Measurements from ENCODE around the gene EPHB2.

The EPHB2 gene

DNA sequence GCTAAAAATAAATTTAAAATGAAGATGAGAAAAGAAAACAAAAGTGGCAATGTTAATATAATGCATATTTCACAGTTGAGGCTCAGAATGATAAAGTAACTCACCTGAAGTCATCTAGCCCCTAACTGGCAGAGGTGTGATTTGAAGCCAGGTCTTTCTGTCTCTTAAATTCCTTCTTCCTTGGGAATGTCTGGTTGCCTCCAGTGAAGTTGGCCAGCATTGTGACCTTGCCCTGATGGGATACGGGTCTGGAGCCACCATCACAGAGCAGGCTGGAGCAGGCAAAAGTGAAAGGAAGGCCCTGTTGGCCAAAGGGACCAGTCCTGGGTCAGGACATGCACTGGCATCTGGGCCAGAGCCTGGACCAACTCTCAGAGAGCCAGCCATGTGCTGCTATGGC lies 111.7 kb downstream of the EPHB2 start:
- H3K9me3 ChIP-seq (ENCODE audit: control insufficient read depth, insufficient read depth, low read depth, low read length): no peaks in the 10 kb centered on the region
- no peaks in the 10 kb centered on the region for H3K36me3 ChIP-seq (ENCODE audit: control insufficient read depth, insufficient read depth, low read length)
- H3K27me3 ChIP-seq (ENCODE audit: control insufficient read depth, insufficient read depth, low read length): no peaks in the 10 kb centered on the region
- H3K9ac ChIP-seq (ENCODE audit: low read length): no peak overlapping the region
- H3K27ac ChIP-seq (ENCODE audit: low read depth, low read length): no peak overlapping the region
- H3K4me1 ChIP-seq (ENCODE audit: control insufficient read depth, insufficient read depth, low read length): peaks cover 27% of the 10 kb centered on the region
- H3K4me3 ChIP-seq (ENCODE audit: low read depth, low read length): no peak overlapping the region

DNA sequence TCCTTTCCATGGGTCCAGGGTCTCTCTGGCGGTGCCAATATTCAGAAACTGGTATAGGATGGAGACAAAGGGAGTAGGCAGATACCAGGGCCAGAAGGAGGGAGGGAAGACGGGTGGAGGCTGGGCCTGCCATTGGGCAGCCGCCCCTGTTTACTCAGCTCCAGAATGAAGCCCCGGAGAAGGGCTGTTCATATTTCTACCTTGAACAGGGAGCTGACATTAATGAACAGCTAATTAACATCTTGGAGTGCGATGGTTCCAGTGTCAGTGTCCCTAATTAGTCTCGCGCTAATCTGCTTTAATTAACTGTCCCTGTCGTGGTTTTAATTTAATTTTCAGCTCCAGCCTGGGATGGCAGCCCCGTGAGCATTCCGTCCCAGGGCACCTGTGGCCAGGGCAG lies 113.8 kb downstream of the EPHB2 start:
- Histone ChIP-seq H3K27me3 (ENCODE audit: control insufficient read depth, insufficient read depth, low read length) (no peaks in the 10 kb centered on the region), H3K9ac (ENCODE audit: low read length) (no peak overlapping the region), H3K27ac (ENCODE audit: low read depth, low read length) (no peak overlapping the region), H3K4me1 (ENCODE audit: control insufficient read depth, insufficient read depth, low read length) (peaks cover 40% of the 10 kb centered on the region), H3K4me3 (ENCODE audit: low read depth, low read length) (no peak overlapping the region), H3K36me3 (ENCODE audit: control insufficient read depth, insufficient read depth, low read length) (no peaks in the 10 kb centered on the region), H3K9me3 (ENCODE audit: control insufficient read depth, insufficient read depth, low read depth, low read length) (no peaks in the 10 kb centered on the region)

DNA sequence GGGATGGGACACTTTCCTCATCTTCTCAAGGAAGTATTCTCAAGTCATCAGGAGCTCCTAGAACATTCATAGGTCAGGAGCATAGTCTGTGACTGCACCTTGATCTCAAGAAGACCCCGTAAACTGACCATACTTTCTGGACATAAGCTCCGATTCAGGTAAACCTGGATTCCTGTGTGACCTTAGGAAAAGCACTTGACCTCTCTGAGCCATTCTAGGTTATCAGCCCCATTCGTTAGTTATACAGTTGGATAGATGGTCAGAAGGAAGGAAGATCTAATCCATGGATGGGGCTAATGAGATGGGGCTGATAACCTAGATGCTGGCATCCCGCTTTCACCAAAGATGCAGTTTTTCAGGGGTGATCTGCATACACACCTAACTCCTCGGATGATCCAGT lies 114.3 kb downstream of the EPHB2 start:
- Histone ChIP-seq H3K27ac (ENCODE audit: low read depth, low read length) (no peak overlapping the region), H3K9ac (ENCODE audit: low read length) (no peak overlapping the region), H3K4me1 (ENCODE audit: control insufficient read depth, insufficient read depth, low read length) (peaks cover 44% of the 10 kb centered on the region), H3K27me3 (ENCODE audit: control insufficient read depth, insufficient read depth, low read length) (no peaks in the 10 kb centered on the region), H3K4me3 (ENCODE audit: low read depth, low read length) (no peak overlapping the region), H3K9me3 (ENCODE audit: control insufficient read depth, insufficient read depth, low read depth, low read length) (no peaks in the 10 kb centered on the region), H3K36me3 (ENCODE audit: control insufficient read depth, insufficient read depth, low read length) (no peaks in the 10 kb centered on the region)

DNA sequence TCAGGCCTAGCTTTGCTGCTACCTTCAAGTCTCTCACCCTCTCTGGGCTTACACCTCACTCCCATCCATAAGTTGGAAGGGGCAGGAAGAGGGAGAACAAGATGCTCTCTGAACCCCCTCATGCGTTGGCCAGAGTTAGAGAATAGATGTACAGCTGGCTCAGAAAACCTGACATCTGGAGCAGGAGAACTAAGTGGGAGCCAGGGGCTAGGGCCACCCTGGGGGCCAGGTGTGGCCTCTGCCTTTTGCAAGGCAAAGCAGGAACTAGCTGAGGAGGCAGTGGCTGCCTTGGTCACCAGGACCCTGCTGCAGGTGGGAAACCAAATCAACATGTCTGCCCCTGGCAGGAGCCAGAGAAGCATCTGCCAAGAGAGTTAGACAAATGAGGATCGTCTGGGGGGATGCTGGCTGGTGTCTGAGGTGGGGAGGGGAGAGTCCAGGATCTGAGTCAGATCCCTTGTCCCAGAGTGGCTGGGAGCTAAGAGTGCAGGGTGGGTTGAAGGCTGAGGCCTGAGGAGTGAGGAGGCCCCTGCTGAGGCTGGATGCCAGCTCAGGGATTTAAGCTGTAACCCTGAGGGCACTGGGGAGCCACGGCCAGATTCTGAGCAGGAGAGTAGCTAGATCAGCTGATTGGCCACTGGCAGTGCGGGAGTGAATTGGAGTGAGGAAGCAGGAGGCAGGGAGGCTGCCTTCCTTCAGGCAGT lies 115.0 kb downstream of the EPHB2 start:
- no peak overlapping the region for H3K27ac ChIP-seq (ENCODE audit: low read depth, low read length)

DNA sequence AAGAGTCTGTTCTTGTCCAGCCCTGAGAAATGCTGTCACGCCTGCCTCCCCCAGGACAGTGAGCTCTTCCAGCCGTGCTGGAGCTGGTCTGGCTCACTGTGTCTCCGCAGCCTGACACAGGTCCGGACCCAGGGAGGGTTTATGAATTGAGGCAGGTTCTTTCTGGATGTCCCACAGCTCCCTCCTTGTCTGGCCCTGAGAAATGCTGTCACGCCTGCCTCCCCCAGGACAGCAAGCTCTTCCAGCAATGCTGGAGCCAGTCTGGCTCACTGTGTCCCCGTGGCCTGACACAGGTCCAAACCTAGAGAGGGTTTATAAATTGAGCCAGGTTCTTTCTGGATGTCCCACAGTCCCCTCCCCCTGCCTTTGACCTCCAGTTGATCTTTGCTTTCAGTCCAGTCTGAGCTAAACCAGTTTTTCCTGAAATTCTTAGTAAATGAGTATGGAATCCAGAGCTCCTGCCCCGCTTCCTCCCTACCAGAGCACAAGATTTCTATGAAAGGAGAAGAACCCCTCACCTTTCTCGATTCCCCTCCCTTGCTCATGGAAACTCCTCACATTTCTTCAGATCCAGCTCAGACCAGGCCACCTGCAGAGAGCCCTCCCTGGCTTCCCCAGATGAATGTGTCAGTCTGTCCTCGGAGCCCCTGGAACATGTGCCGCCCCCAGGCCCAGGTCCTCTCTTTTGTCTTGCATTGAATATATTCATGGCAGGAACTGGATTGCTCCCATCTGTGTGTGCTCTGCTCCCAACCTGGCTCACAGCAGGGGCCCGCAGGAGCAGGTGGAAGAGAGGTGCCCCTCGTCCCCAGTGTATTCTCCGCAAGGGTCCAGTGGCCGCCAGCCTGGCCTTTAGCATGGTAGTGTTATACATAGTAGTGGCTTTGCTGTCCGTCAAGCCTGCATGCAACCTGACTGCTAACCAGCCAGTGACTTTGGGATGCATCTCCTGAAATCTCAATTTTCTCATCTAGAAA lies 116.3 kb downstream of the EPHB2 start:
- Histone ChIP-seq H3K9ac (ENCODE audit: low read length) (no peak overlapping the region), H3K36me3 (ENCODE audit: control insufficient read depth, insufficient read depth, low read length) (no peaks in the 10 kb centered on the region), H3K4me3 (ENCODE audit: low read depth, low read length) (no peak overlapping the region), H3K27me3 (ENCODE audit: control insufficient read depth, insufficient read depth, low read length) (no peaks in the 10 kb centered on the region), H3K4me1 (ENCODE audit: control insufficient read depth, insufficient read depth, low read length) (peaks cover 44% of the 10 kb centered on the region), H3K9me3 (ENCODE audit: control insufficient read depth, insufficient read depth, low read depth, low read length) (no peaks in the 10 kb centered on the region), H3K27ac (ENCODE audit: low read depth, low read length) (no peak overlapping the region)

More for the DNA sequence above, 115.0 kb downstream of the EPHB2 start:
- peaks cover 44% of the 10 kb centered on the region for H3K4me1 ChIP-seq (ENCODE audit: control insufficient read depth, insufficient read depth, low read length)
- no peaks in the 10 kb centered on the region for H3K9me3 ChIP-seq (ENCODE audit: control insufficient read depth, insufficient read depth, low read depth, low read length)
- H3K36me3 ChIP-seq (ENCODE audit: control insufficient read depth, insufficient read depth, low read length): no peaks in the 10 kb centered on the region
- no peak overlapping the region for H3K4me3 ChIP-seq (ENCODE audit: low read depth, low read length)
- no peak overlapping the region for H3K9ac ChIP-seq (ENCODE audit: low read length)
- H3K27me3 ChIP-seq (ENCODE audit: control insufficient read depth, insufficient read depth, low read length): no peaks in the 10 kb centered on the region

DNA sequence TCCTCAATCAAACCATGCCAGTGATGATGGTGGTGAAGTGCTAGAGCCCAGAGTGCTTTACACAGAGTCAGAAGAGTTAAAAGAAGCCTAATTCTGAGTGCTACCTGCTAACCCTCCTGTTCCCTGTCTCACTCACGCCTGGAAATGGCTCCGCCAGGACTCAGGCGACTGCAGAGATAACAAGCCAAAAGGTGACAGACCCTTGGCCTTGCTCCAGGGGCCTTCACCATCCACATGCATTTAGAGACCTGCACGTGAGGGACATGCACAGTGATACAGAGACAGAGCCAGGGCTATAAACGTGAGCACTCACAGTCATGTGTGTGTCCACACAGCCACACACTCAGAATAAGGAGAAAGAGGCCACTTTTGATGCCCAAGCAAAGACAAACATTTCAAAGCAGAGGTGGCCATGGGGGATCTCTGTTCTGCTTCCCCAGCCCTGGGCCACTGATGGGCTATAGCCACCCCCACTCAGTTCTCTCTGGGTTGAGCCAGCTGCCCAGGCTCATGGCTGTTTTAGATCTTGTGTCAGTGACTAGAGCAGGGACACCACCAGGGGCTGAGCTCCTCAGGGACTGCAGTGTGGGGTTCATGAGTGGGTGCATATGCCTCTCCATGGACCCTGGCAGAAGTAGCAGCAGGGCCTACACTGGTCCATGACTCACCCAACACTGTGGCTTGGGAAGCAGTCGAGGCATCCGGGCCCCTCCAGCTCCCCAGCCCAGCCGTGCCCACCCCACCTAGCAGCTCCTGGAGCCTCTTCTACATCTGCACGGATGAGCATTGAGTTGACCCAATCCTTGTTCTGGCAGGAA lies 117.2 kb downstream of the EPHB2 start:
- Histone ChIP-seq H3K9me3 (ENCODE audit: control insufficient read depth, insufficient read depth, low read depth, low read length) (no peaks in the 10 kb centered on the region), H3K9ac (ENCODE audit: low read length) (no peak overlapping the region), H3K36me3 (ENCODE audit: control insufficient read depth, insufficient read depth, low read length) (no peaks in the 10 kb centered on the region), H3K4me3 (ENCODE audit: low read depth, low read length) (no peak overlapping the region), H3K4me1 (ENCODE audit: control insufficient read depth, insufficient read depth, low read length) (peaks cover 47% of the 10 kb centered on the region), H3K27ac (ENCODE audit: low read depth, low read length) (no peak overlapping the region), H3K27me3 (ENCODE audit: control insufficient read depth, insufficient read depth, low read length) (no peaks in the 10 kb centered on the region)

DNA sequence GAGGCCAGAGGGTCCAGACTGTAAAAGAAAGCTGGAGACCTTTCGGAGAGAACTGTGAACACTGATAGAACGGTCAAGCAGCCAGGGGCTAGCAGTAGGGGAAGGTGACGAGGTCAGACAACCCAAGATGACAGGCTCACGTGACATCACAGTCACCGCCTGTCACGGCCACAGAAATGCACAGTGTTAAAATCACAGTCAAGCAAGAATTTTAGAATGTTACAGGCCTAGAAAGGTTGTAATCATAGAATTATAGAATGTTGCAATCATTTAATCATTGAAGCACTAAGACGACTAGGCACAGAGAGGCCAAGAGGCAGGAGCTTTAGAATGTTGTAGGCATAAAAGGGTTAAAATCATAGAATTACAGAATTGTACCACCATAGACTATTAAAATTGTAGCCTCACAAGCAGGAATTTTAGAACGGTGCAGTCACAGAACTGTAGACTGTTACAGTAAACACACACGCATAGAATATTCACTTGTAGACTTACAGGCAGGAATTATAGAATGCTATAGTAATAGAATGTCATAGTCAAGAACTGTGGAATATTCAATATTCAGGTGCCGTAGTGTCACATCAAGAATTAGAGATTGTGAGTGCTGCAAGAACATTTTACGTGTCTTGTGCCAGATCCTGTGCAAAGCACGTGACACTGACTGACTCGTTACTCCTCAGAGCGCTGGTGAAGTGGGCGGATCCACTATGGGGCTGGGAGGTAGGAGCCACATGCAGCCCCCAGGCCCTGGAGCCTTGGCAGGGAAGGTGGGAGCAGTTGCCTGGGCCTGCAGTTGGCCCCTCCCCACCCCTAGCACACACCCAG lies 118.1 kb downstream of the EPHB2 start:
- Histone ChIP-seq H3K36me3 (ENCODE audit: control insufficient read depth, insufficient read depth, low read length) (no peaks in the 10 kb centered on the region), H3K27ac (ENCODE audit: low read depth, low read length) (no peak overlapping the region), H3K4me3 (ENCODE audit: low read depth, low read length) (no peak overlapping the region), H3K27me3 (ENCODE audit: control insufficient read depth, insufficient read depth, low read length) (no peaks in the 10 kb centered on the region), H3K4me1 (ENCODE audit: control insufficient read depth, insufficient read depth, low read length) (peaks cover 47% of the 10 kb centered on the region), H3K9ac (ENCODE audit: low read length) (no peak overlapping the region), H3K9me3 (ENCODE audit: control insufficient read depth, insufficient read depth, low read depth, low read length) (no peaks in the 10 kb centered on the region)

DNA sequence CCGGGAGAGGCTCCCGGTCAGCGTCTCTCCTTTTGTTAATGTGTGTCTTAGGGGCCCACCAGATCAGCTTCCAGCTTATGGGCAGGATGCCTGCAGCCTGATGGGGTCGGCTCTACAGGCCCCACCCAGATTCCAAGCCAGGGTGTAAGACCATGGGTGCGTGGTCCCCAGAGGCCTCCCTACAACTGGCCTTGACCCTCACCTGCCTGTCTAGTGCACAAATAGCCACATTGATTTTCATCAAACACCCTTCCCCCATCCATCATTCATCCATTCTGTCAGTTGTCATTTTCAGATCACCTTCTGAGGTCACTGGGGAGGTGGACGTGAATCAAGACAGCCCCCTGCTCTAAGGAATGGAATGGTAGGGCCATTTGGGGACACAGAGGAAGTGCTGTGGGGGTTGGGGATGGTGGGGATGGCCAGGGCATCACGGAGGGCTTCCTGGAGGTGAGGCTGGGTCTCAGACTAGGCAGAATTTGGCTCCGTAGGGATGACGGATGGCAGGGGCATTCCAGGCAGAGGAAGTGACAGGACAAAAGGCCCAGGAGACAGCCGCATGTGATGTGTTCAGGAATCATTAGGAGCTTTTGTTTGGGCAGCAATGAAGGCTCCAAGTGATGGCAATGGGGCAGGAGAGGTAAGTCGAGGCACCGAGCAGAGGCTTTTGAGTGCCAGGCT lies 118.8 kb downstream of the EPHB2 start:
- Histone ChIP-seq H3K4me1 (ENCODE audit: control insufficient read depth, insufficient read depth, low read length) (peaks cover 47% of the 10 kb centered on the region), H3K9ac (ENCODE audit: low read length) (no peak overlapping the region), H3K27me3 (ENCODE audit: control insufficient read depth, insufficient read depth, low read length) (no peaks in the 10 kb centered on the region), H3K27ac (ENCODE audit: low read depth, low read length) (no peak overlapping the region), H3K9me3 (ENCODE audit: control insufficient read depth, insufficient read depth, low read depth, low read length) (no peaks in the 10 kb centered on the region), H3K36me3 (ENCODE audit: control insufficient read depth, insufficient read depth, low read length) (no peaks in the 10 kb centered on the region), H3K4me3 (ENCODE audit: low read depth, low read length) (no peak overlapping the region)

DNA sequence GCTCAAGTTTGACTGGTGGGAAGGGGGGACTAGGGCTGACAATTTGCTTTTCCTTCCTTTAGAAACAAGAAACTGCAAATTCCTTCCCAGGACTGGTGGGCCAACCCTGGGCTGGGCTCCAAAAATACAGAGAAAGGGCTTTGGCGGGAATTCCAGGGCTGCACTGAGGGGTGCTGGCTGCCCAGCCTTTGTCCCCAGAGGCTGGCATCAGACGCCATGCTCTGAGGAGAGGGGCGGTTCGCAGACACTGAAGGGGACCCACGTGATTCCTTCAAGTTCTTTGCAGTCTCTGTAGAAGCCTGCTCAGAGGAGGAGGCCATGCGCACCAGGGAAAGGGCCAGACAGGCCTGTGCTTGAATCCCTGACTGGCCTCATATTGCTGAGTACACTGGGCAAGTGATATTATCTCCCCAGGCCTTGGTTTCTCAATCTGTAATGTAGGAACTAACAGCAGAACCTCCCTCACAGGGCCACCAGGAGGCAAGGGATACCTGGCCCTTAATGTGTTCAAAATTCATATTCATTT lies 119.5 kb downstream of the EPHB2 start:
- no peak overlapping the region for H3K9ac ChIP-seq (ENCODE audit: low read length)
- no peaks in the 10 kb centered on the region for H3K36me3 ChIP-seq (ENCODE audit: control insufficient read depth, insufficient read depth, low read length)
- H3K9me3 ChIP-seq (ENCODE audit: control insufficient read depth, insufficient read depth, low read depth, low read length): no peaks in the 10 kb centered on the region
- H3K27me3 ChIP-seq (ENCODE audit: control insufficient read depth, insufficient read depth, low read length): no peaks in the 10 kb centered on the region
- no peak overlapping the region for H3K27ac ChIP-seq (ENCODE audit: low read depth, low read length)
- no peak overlapping the region for H3K4me3 ChIP-seq (ENCODE audit: low read depth, low read length)
- peaks cover 47% of the 10 kb centered on the region for H3K4me1 ChIP-seq (ENCODE audit: control insufficient read depth, insufficient read depth, low read length)
